HG03460 (cell line): ENCODE results near the gene MVP.
"Not testable (repeated sequence)": the region's sequence is repeated elsewhere in the genome, so short reads cannot be mapped to it uniquely, and the experiment has no call there.

Experiments used
- ATAC-seq: cut with Tn5 transposase; IDR thresholded peaks from one replicate; pipeline ENCODE4 v1.9.1; 2021; ENCODE audit not compliant: unreplicated experiment

Gene MVP

GRCh38 chr16:29814592-29814991, 5.7 kb upstream of the MVP start:
- no peak for ATAC-seq

GRCh38 chr16:29815032-29815721, 5.1 kb upstream of the MVP start:
- no peak for ATAC-seq

- peak; percentile 57 for ATAC-seq
These were observed 4.2 kb upstream of the MVP start, which contains the start of gene PAGR1 for GRCh38 chr16:29815793-29816693. PAGR1 (plus strand) TSS chr16:29816152; CDS start chr16:29816526, 374 bp downstream.

- ATAC-seq = peak; percentile 9
These were observed 3.4 kb upstream of the MVP start for GRCh38 chr16:29816694-29817441.

- no peak for ATAC-seq
These were observed 2.2 kb upstream of the MVP start for GRCh38 chr16:29818082-29818481.

- no peak for ATAC-seq
These were observed 756 bp upstream of the MVP start for GRCh38 chr16:29819506-29819905.

GRCh38 chr16:29820730-29821642, 724 bp downstream of the MVP start:
- ATAC-seq = no peak

- ATAC-seq = no peak
These were observed 1.4 kb downstream of the MVP start for GRCh38 chr16:29821643-29822115.

- no peak for ATAC-seq
These were observed 4.4 kb downstream of the MVP start for GRCh38 chr16:29824589-29825144.

GRCh38 chr16:29825145-29826044, 5.1 kb downstream of the MVP start:
- ATAC-seq = no peak

GRCh38 chr16:29826342-29826695, 6.1 kb downstream of the MVP start:
- no peak for ATAC-seq

- ATAC-seq = no peak
These were observed 10.5 kb downstream of the MVP start for GRCh38 chr16:29830774-29831173.

- ATAC-seq = no peak
These were observed 11.2 kb downstream of the MVP start for GRCh38 chr16:29831490-29831889.

GRCh38 chr16:29833219-29833618, 13.0 kb downstream of the MVP start:
- ATAC-seq = not testable (repeated sequence)

GRCh38 chr16:29834079-29834478, 13.8 kb downstream of the MVP start:
- no peak for ATAC-seq

GRCh38 chr16:29835926-29836325, 15.7 kb downstream of the MVP start:
- no peak for ATAC-seq

GRCh38 chr16:29836623-29837022, 16.4 kb downstream of the MVP start:
- ATAC-seq = no peak

- ATAC-seq = no peak
These were observed 17.6 kb downstream of the MVP start for GRCh38 chr16:29837841-29838240.

- ATAC-seq = no peak
These were observed 19.6 kb downstream of the MVP start for GRCh38 chr16:29839822-29840221.
